PFSK-1 (cell line): ENCODE results near the gene ARAP3.

Experiments
- FOXP2 ChIP-seq: optimal IDR thresholded peaks from 2 replicates; pipeline ENCODE3; 2011; ENCODE audit warnings: borderline replicate concordance, control low read depth, inconsistent platforms; ENCODE audit not compliant: insufficient read depth; ENCODE audit errors: extremely low read length, extremely low read depth
- POLR2AphosphoS5 ChIP-seq: IDR thresholded peaks from 2 replicates; pipeline ENCODE4 v1.6.1; 2012; ENCODE audit warnings: low read depth, mild to moderate bottlenecking, control low read depth, low read length, moderate library complexity
- SIN3A ChIP-seq: IDR thresholded peaks from 2 replicates; pipeline ENCODE4 v1.6.1; 2012; ENCODE audit warnings: mild to moderate bottlenecking, low read length, moderate library complexity, borderline replicate concordance; ENCODE audit not compliant: insufficient read depth
- TAF1 ChIP-seq: IDR thresholded peaks from 2 replicates; pipeline ENCODE4 v1.6.1; 2012; ENCODE audit warnings: low read length, control low read depth, borderline replicate concordance; ENCODE audit not compliant: insufficient read depth
- TF ChIP-seq, protein P1 (sequence below), 2 experiments: IDR thresholded peaks; 2 replicates each; pipeline versions ENCODE4 v1.6.1 to v1.8.0; 2011 to 2012; ENCODE audit warnings: low read depth in 2 of 2, low read length in 2 of 2, control low read depth in 1 of 2, inconsistent platforms in 1 of 2, mild to moderate bottlenecking in 1 of 2, moderate library complexity in 1 of 2; ENCODE audit not compliant: insufficient read depth in 1 of 2

Gene ARAP3

DNA sequence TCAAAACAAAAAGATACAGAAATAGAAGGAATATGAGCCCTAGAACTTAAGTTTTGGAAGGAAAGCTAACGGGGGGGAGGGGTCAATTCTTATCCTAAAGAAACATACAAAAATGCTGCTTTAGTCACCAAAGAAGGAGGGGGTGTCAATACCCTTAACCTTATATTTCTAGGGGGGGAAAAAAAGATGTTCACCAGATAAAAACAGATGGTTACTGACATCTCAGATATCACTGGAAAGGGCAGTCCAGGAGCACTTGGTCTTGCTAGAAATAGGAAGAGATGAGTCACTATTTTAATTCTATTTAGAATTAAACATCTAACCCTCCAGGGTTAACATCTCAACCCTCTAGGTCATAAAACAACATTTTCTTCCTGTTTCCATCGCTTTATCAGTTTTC, 64.9 kb downstream of the ARAP3 start:
- TF ChIP-seq POLR2AphosphoS5: no peak
- TF ChIP-seq TAF1: no peak
- no peak for TF ChIP-seq SIN3A
- TF ChIP-seq, protein P1, sequence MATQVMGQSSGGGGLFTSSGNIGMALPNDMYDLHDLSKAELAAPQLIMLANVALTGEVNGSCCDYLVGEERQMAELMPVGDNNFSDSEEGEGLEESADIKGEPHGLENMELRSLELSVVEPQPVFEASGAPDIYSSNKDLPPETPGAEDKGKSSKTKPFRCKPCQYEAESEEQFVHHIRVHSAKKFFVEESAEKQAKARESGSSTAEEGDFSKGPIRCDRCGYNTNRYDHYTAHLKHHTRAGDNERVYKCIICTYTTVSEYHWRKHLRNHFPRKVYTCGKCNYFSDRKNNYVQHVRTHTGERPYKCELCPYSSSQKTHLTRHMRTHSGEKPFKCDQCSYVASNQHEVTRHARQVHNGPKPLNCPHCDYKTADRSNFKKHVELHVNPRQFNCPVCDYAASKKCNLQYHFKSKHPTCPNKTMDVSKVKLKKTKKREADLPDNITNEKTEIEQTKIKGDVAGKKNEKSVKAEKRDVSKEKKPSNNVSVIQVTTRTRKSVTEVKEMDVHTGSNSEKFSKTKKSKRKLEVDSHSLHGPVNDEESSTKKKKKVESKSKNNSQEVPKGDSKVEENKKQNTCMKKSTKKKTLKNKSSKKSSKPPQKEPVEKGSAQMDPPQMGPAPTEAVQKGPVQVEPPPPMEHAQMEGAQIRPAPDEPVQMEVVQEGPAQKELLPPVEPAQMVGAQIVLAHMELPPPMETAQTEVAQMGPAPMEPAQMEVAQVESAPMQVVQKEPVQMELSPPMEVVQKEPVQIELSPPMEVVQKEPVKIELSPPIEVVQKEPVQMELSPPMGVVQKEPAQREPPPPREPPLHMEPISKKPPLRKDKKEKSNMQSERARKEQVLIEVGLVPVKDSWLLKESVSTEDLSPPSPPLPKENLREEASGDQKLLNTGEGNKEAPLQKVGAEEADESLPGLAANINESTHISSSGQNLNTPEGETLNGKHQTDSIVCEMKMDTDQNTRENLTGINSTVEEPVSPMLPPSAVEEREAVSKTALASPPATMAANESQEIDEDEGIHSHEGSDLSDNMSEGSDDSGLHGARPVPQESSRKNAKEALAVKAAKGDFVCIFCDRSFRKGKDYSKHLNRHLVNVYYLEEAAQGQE (IDR thresholded peaks at IDR 0.05; ENCODE audit: insufficient read depth in 1 of 2, low read depth in 2 of 2, low read length in 2 of 2): no peak
- TF ChIP-seq FOXP2: no peak

DNA sequence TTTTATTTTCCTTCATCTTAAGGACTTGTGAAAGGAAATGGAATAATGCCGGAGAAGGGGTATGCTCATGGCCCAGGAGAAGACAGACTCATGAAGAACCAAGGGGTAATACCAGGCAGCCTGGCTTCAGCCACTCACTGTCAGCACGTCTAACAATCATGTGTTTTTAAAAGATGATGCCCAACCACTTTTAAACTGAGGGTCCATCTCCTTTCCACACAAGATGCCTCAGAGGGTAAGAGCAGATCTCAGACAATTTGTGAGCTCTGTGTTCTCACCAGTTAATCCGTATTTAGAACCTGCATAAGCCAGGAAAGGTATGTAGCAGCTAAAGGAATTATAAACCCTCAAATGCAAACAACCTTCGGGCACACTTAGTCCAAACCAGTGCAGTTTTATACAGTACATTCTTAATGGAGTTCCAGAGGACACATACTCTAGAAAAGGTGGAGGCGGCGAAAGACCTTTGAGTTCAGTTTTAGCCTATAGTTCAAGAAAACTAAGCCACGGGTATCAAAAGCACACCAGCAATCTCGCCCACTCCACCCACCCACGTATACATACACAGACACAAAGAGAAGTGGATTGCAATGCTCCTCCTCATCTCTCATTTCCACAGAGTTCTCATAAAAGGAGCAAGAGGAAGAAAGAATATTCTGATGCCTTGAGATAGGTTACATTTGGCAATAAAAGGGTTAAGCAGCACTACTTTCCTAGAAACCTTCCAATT, 65.9 kb downstream of the ARAP3 start:
- no peak for TF ChIP-seq TAF1
- TF ChIP-seq, protein P1 (IDR thresholded peaks at IDR 0.05; ENCODE audit: insufficient read depth in 1 of 2, low read depth in 2 of 2, low read length in 2 of 2): no peak
- no peak for TF ChIP-seq SIN3A
- TF ChIP-seq FOXP2: no peak
- TF ChIP-seq POLR2AphosphoS5: no peak

DNA sequence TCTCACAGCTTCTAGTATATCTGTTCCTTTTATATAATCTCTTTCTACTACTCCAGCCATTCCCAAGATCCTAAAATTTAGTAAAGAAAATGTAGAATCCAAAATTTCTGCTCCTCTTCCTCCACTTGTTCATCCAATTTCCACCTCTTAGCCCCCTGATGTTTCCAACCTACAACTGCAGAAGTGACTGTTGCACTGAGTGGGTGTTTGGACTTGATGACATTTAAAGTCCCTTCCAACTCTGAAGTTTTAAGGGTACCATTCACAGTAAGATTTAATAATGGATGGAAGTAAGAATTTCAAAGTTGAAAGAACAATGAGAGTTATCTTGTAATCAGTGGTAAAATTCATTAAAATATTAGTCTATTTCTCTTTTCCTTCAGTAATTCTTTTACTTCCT, 68.7 kb downstream of the ARAP3 start:
- TF ChIP-seq, protein P1 (IDR thresholded peaks at IDR 0.05; ENCODE audit: insufficient read depth in 1 of 2, low read depth in 2 of 2, low read length in 2 of 2): no peak
- TF ChIP-seq POLR2AphosphoS5 (no peak), FOXP2 (no peak), SIN3A (no peak), TAF1 (no peak)

DNA sequence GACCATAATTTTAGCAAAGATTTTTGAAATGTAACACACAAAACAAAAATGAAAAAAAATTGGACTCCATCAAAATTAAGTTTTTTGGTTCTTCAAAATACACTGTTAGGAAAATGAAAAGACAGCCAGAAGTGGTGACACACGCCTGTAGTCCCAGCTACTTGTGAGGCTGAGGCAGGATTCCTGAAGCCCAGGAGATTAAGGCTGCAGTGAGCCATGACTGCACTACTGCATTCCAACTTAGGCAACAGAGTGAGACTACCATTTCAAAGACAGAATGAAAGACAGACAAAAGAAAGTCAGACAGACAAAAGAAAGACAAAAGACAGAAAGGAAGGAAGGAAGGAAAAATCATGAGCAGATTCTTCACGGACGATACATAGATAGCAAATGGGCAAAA, 70.7 kb downstream of the ARAP3 start:
- no peak for TF ChIP-seq FOXP2
- TF ChIP-seq, protein P1 (IDR thresholded peaks at IDR 0.05; ENCODE audit: insufficient read depth in 1 of 2, low read depth in 2 of 2, low read length in 2 of 2): no peak
- TF ChIP-seq TAF1: no peak
- TF ChIP-seq POLR2AphosphoS5: no peak
- TF ChIP-seq SIN3A: no peak
